Sigmoid colon (tissue), 7 donors: Measurements from ENCODE around the gene DUS3L. TPM values are rescaled to one million over a fixed set of nuclear protein-coding genes. Genes with fewer than 3 reads are reported as not detected.
"Not testable (repeated sequence)": the region's sequence is repeated elsewhere in the genome, so short reads cannot be mapped to it uniquely, and the experiment has no call there.

ENCODE experiments used
- DNase-seq: peaks from one replicate; pipeline ENCODE4 v3.0.0-alpha.2; 2019
- H3K27ac ChIP-seq, 4 donors: fragments of 200-600 bp; sonication (generic); one replicate each; pipeline ENCODE4 v1.5.1; 2016 to 2019; ENCODE audit warnings: mild to moderate bottlenecking in 1 of 4
- H3K27me3 ChIP-seq, 3 donors: fragments of 200-600 bp; sonication (generic); one replicate each; pipeline ENCODE4 v1.5.1; 2019; ENCODE audit warnings: mild to moderate bottlenecking in 1 of 3
- H3K36me3 ChIP-seq, 4 donors: fragments of 200-600 bp; sonication (generic); one replicate each; pipeline ENCODE4 v1.5.1; 2016 to 2019
- H3K4me1 ChIP-seq, 4 donors: fragments of 200-600 bp; sonication (generic); one replicate each; pipeline ENCODE4 v1.5.1; 2017 to 2019
- H3K4me3 ChIP-seq, 4 donors: fragments of 200-600 bp; sonication (generic); one replicate each; pipeline ENCODE4 v1.5.1; 2017 to 2019; ENCODE audit warnings: mild to moderate bottlenecking in 2 of 4, moderate library complexity in 1 of 4
- H3K9me3 ChIP-seq, 4 donors: fragments of 200-600 bp in 3 of 4; sonication (generic) in 3 of 4; one replicate each; pipeline versions ENCODE4 v1.5.1 to v1.6.1; 2013 to 2019
- CTCF ChIP-seq, 4 experiments: fragments of 450-650 bp in 3 of 4; fragments of 200-600 bp in 1 of 4; IDR thresholded peaks; one replicate each; pipeline ENCODE4 v1.5.1; 2016 to 2019; ENCODE audit warnings: antibody characterized with exemption in 4 of 4, mild to moderate bottlenecking in 3 of 4, moderate library complexity in 2 of 4
- EP300 ChIP-seq, 4 donors: sonication (generic); formaldehyde crosslinking; IDR thresholded peaks; one replicate each; pipeline ENCODE4 v1.6.1; 2017; ENCODE audit warnings: antibody characterized with exemption in 4 of 4
- POLR2A ChIP-seq, 2 donors: fragments of 450-650 bp; IDR thresholded peaks; one replicate each; pipeline ENCODE4 v1.6.1; 2016; ENCODE audit warnings: antibody characterized with exemption in 2 of 2, mild to moderate bottlenecking in 2 of 2, moderate library complexity in 2 of 2
- POLR2AphosphoS5 ChIP-seq, 4 donors: sonication (generic); formaldehyde crosslinking; IDR thresholded peaks; one replicate each; pipeline ENCODE4 v1.6.1; 2017; ENCODE audit warnings: antibody characterized with exemption in 4 of 4
- WGBS, 2 donors: extraction: QIAGEN DNeasy Blood & Tissue Kit; methylation state at CpG; one replicate each; pipeline ENCODE4 v1.1.7; 2013; 5-methylcytosine and 5-hydroxymethylcytosine counted together
- intact Hi-C: fragments of 100-400 bp; cut with DNase I; formaldehyde crosslinking; loops from one replicate; pipeline ENCODE4 v1.15.1; 2023
- polyA plus RNA-seq, 3 donors: library from polyadenylated mRNA; stranded (reverse); fragments of 200-250 nt; gene quantifications; one replicate each; pipeline ENCODE4 v1.2.3, GENCODE V29; 2013
- total RNA-seq, 4 donors: library from RNA; depleted of rRNA; stranded (reverse); fragments of >200 nt; gene quantifications; one replicate each; pipeline ENCODE4 v1.1.0, GENCODE V29; 2016
- donor health status: healthy with polysubstance abuse.
- donor health status: Bipolar disorder and iron deficiency.
- donor health status: healthy.

The DUS3L gene
- total and polyA plus RNA-seq, 7 donors, result 8.3 to 42.0 (median 27.1) TPM

- 86% methylated on average over 5 of the region's 5 CpGs for WGBS, 2 donors
- H3K27me3 ChIP-seq, result peaks cover 0 to 26% (median 0%) of the 10 kb centered on the region in 3 donors
- H3K9me3 ChIP-seq, result no peaks in the 10 kb centered on the region
- no peak overlapping the region for H3K27ac ChIP-seq
- no peak for TF ChIP-seq EP300 (IDR thresholded peaks at IDR 0.05)
- TF ChIP-seq CTCF (IDR thresholded peaks at IDR 0.05), result no peak
- no peak for TF ChIP-seq POLR2AphosphoS5 (IDR thresholded peaks at IDR 0.05)
- TF ChIP-seq POLR2A (IDR thresholded peaks at IDR 0.05), result no peak
- H3K36me3 ChIP-seq, result no peaks in the 10 kb centered on the region
- intact Hi-C loops, result no loop called here
- H3K4me1 ChIP-seq, result no peaks in the 10 kb centered on the region
- no peak for DNase-seq
- H3K4me3 ChIP-seq, result no peak overlapping the region
Observed at GRCh38 chr19:5749505-5749904, 41.5 kb downstream of the DUS3L start.

GRCh38 chr19:5748920-5749319, 42.0 kb downstream of the DUS3L start:
- H3K4me1 ChIP-seq, H3K36me3 ChIP-seq, H3K27ac ChIP-seq, H3K4me3 ChIP-seq, DNase-seq, intact Hi-C loops, H3K9me3 ChIP-seq: not testable (repeated sequence)
- peaks cover 0 to 26% (median 0%) of the 10 kb centered on the region in 3 donors for H3K27me3 ChIP-seq
- WGBS, 2 donors, result 11 to 52% methylated on average over 6 of the region's 6 CpGs

GRCh38 chr19:5744999-5745398, 46.0 kb downstream of the DUS3L start:
- WGBS, 2 donors, result 78 to 91% methylated on average over 10 of the region's 10 CpGs
- H3K9me3 ChIP-seq, intact Hi-C loops: not testable (repeated sequence)

GRCh38 chr19:5743630-5744029, 47.3 kb downstream of the DUS3L start:
- no peak for DNase-seq
- no peaks in the 10 kb centered on the region for H3K4me1 ChIP-seq
- intact Hi-C loops, result no loop called here

More at GRCh38 chr19:5744999-5745398, 46.0 kb downstream of the DUS3L start:
- not testable (repeated sequence) for H3K36me3 ChIP-seq, H3K4me1 ChIP-seq, H3K4me3 ChIP-seq, H3K27ac ChIP-seq, DNase-seq
- peaks cover 0 to 20% (median 0%) of the 10 kb centered on the region in 3 donors for H3K27me3 ChIP-seq

GRCh38 chr19:5742051-5742450, 48.9 kb downstream of the DUS3L start:
- intact Hi-C loops, result no loop called here
- DNase-seq, result no peak
- Histone ChIP-seq H3K9me3 (no peaks in the 10 kb centered on the region), H3K36me3 (no peaks in the 10 kb centered on the region), H3K4me3 (no peak overlapping the region), H3K4me1 (no peaks in the 10 kb centered on the region), H3K27me3 (peaks cover 0 to 5% (median 0%) of the 10 kb centered on the region in 3 donors), H3K27ac (no peak overlapping the region)
- TF ChIP-seq EP300 (IDR thresholded peaks at IDR 0.05) (no peak), CTCF (IDR thresholded peaks at IDR 0.05) (no peak), POLR2AphosphoS5 (IDR thresholded peaks at IDR 0.05) (no peak), POLR2A (IDR thresholded peaks at IDR 0.05) (no peak)
- WGBS, 2 donors, result 83 to 85% methylated on average over 19 of the region's 19 CpGs

More at GRCh38 chr19:5743630-5744029, 47.3 kb downstream of the DUS3L start:
- no peak overlapping the region for H3K4me3 ChIP-seq
- TF ChIP-seq POLR2AphosphoS5 (IDR thresholded peaks at IDR 0.05) (no peak), CTCF (IDR thresholded peaks at IDR 0.05) (no peak), EP300 (IDR thresholded peaks at IDR 0.05) (no peak)
- peaks cover 0 to 17% (median 0%) of the 10 kb centered on the region in 3 donors for H3K27me3 ChIP-seq
- no peaks in the 10 kb centered on the region for H3K9me3 ChIP-seq
- no peaks in the 10 kb centered on the region for H3K36me3 ChIP-seq
- H3K27ac ChIP-seq, result no peak overlapping the region

DNA sequence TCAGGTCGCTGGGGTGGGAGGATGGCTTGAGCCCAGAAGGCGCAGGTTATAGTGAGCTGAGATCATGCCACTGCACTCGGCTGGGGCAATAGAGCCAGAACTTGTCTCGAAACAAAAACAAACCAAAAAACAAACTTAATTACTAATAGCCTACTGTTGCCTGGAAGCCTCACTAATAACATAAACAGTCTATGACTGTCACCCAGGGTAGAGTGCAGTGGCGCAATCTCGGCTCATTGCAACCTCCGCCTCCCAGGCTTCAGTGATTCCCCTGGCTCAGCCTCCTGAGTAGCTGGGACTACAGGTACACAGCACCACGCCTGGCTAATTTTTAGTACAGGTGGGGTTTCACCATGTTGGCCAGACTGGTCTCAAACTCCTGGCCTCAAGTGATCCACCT, 52.5 kb downstream of the DUS3L start:
- no peak for DNase-seq
- WGBS, 2 donors, result 62 to 80% methylated on average over 8 of the region's 8 CpGs
- intact Hi-C loops, result no loop called here
- TF ChIP-seq POLR2A (IDR thresholded peaks at IDR 0.05) (no peak), EP300 (IDR thresholded peaks at IDR 0.05) (no peak), CTCF (IDR thresholded peaks at IDR 0.05) (no peak), POLR2AphosphoS5 (IDR thresholded peaks at IDR 0.05) (no peak)
- H3K4me1 ChIP-seq, result no peaks in the 10 kb centered on the region
- H3K27ac ChIP-seq, result no peak overlapping the region
- no peaks in the 10 kb centered on the region for H3K36me3 ChIP-seq
- H3K4me3 ChIP-seq, result no peak overlapping the region
- no peaks in the 10 kb centered on the region for H3K27me3 ChIP-seq
- no peaks in the 10 kb centered on the region for H3K9me3 ChIP-seq
